ENCODE results near the gene FOSB. TPM values are rescaled to one million over a fixed set of nuclear protein-coding genes. Genes with fewer than 3 reads are reported as not detected.

Gene FOSB
- total and polyA plus RNA-seq, 2 donors from 2014 or later = 0.73 to 0.98 TPM

DNA sequence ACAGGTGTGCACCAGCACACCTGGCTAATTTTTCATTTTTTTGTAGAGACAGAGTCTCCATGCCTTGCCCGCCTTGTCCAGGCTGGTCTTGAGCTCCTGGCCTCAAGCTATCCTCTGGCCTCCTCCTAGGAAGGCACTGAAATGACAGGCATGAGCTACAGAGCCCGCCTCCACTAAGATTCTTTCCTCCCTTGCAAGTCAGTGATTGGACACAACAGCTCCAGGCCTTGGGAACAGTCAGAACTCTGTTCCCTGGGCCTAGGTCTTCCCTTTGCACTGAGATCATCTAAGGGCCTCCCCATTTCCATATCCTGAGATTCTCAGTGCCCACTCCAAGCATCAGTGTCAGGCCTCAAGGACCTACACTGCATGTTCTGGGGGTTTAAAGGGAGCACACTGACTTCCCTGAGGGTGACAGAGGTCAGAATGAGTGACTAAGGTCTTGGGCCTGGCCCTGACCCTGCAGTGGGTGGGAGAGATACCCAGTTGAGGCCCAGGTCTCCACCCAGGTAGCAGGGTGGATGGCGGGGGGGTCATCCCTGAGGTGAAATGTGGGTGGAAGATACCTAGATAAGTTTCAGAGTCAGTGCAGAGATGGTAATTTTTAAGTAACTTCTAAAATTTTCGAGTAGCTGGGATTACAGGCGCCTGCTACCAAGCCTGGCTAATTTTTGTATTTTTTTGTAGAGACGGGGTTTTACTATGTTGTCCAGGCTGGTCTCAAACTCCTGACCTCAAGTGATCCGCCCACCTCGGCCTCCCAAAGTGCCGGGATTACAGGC is 26.7 kb upstream of the FOSB start:
- DNase-seq = peak in 1 of 5 donors; percentile 48
- H3K36me3 ChIP-seq (ENCODE audit: control insufficient read depth in 2 of 3, insufficient read depth in 3 of 3, low read length in 3 of 3) = no peaks in the 10 kb centered on the region
- peaks cover 0 to 10% (median 5%) of the 10 kb centered on the region in 3 donors for H3K4me1 ChIP-seq (ENCODE audit: control insufficient read depth in 2 of 3, insufficient read depth in 2 of 3, low read depth in 1 of 3, low read length in 3 of 3)
- TF ChIP-seq, protein P1, sequence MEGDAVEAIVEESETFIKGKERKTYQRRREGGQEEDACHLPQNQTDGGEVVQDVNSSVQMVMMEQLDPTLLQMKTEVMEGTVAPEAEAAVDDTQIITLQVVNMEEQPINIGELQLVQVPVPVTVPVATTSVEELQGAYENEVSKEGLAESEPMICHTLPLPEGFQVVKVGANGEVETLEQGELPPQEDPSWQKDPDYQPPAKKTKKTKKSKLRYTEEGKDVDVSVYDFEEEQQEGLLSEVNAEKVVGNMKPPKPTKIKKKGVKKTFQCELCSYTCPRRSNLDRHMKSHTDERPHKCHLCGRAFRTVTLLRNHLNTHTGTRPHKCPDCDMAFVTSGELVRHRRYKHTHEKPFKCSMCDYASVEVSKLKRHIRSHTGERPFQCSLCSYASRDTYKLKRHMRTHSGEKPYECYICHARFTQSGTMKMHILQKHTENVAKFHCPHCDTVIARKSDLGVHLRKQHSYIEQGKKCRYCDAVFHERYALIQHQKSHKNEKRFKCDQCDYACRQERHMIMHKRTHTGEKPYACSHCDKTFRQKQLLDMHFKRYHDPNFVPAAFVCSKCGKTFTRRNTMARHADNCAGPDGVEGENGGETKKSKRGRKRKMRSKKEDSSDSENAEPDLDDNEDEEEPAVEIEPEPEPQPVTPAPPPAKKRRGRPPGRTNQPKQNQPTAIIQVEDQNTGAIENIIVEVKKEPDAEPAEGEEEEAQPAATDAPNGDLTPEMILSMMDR (IDR thresholded peaks at IDR 0.05; ENCODE audit: borderline replicate concordance, extremely low read depth, insufficient read depth) = no peak
- no peak overlapping the region for H3K4me3 ChIP-seq (ENCODE audit: low read length in 3 of 3)
- H3K9ac ChIP-seq (ENCODE audit: low read length in 3 of 3) = no peak overlapping the region
- H3K27ac ChIP-seq (ENCODE audit: low read depth in 2 of 2, low read length in 2 of 2) = peak overlapping the region in 1 of 2 donors; percentile 88
- FAIRE-seq = no peak
- H3K27me3 ChIP-seq (ENCODE audit: control insufficient read depth, insufficient read depth, low read length) = no peaks in the 10 kb centered on the region
- intact Hi-C loops (cut with DNase I) = no loop called here
- no peaks in the 10 kb centered on the region for H3K9me3 ChIP-seq (ENCODE audit: control insufficient read depth in 2 of 3, insufficient read depth in 1 of 3, low read length in 3 of 3)

DNA sequence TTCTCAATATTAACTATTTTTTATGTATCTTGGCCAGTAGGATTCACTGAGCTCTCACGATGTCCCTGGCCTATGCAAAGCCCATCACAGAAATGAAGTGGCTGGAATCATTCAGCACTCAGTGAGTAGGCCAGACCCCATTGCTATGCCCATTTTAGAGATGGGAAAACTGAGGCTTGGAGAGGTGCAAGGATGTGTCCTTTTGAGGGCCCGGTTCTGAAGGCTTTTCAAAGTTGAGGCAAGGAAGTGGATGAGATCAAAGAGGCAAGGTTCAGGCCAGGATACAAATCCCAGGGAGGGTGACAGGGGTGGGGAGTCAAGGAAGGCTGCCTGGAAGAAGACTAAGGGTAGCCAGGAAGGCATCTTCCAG is 25.4 kb upstream of the FOSB start:
- H3K36me3 ChIP-seq (ENCODE audit: control insufficient read depth in 2 of 3, insufficient read depth in 3 of 3, low read length in 3 of 3) = no peaks in the 10 kb centered on the region
- H3K9ac ChIP-seq (ENCODE audit: low read length in 3 of 3) = no peak overlapping the region
- DNase-seq (no peak), FAIRE-seq (no peak)
- intact Hi-C loops (cut with DNase I) = no loop called here
- H3K27me3 ChIP-seq (ENCODE audit: control insufficient read depth, insufficient read depth, low read length) = no peaks in the 10 kb centered on the region
- peaks cover 0 to 10% (median 5%) of the 10 kb centered on the region in 3 donors for H3K4me1 ChIP-seq (ENCODE audit: control insufficient read depth in 2 of 3, insufficient read depth in 2 of 3, low read depth in 1 of 3, low read length in 3 of 3)
- TF ChIP-seq, protein P1 (IDR thresholded peaks at IDR 0.05; ENCODE audit: borderline replicate concordance, extremely low read depth, insufficient read depth) = no peak
- no peak overlapping the region for H3K4me3 ChIP-seq (ENCODE audit: low read length in 3 of 3)
- H3K9me3 ChIP-seq (ENCODE audit: control insufficient read depth in 2 of 3, insufficient read depth in 1 of 3, low read length in 3 of 3) = no peaks in the 10 kb centered on the region
- peak overlapping the region in 1 of 2 donors; percentile 93 for H3K27ac ChIP-seq (ENCODE audit: low read depth in 2 of 2, low read length in 2 of 2)

DNA sequence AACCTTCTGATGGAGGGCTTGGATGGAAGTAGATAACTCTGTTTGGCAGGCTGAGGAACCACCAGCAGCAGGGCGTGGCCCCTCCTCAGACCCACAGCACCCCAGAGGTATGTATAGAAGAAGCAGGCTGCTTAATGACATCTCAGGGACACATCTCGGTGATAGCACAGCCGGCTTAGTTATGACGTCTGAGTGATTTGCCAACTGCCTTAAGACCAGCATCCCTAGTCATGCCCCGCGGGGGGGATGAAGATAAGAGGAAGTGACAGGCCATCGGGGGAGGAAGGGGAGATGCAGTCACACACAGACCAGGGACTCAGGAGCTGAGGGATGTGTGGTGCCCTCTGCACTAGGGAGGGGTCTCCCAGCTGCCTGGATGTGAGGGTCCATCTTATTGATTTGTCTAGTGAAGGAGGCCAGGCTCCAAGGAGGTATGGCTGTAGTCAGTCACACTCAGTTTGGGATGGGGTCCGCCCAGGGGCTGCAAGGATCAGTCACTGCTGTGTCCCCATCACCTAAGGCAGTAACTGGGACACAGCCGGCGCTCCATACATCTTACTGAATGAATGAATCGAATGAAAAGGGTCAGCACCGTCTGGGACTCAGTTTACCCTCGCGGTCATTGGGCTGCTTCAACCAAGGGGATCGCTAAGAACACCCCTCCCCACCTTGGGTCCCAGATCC is 24.9 kb upstream of the FOSB start:
- Histone ChIP-seq H3K27me3 (ENCODE audit: control insufficient read depth, insufficient read depth, low read length) (no peaks in the 10 kb centered on the region), H3K9me3 (ENCODE audit: control insufficient read depth in 2 of 3, insufficient read depth in 1 of 3, low read length in 3 of 3) (no peaks in the 10 kb centered on the region), H3K27ac (ENCODE audit: low read depth in 2 of 2, low read length in 2 of 2) (peak overlapping the region; percentile 64 to 93), H3K9ac (ENCODE audit: low read length in 3 of 3) (peak overlapping the region in 2 of 3 donors; percentile 43 to 45), H3K4me1 (ENCODE audit: control insufficient read depth in 2 of 3, insufficient read depth in 2 of 3, low read depth in 1 of 3, low read length in 3 of 3) (peaks cover 0 to 10% (median 5%) of the 10 kb centered on the region in 3 donors), H3K4me3 (ENCODE audit: low read length in 3 of 3) (peak overlapping the region; percentile 40 to 66 (median 52)), H3K36me3 (ENCODE audit: control insufficient read depth in 2 of 3, insufficient read depth in 3 of 3, low read length in 3 of 3) (no peaks in the 10 kb centered on the region)
- intact Hi-C loops (cut with DNase I) = no loop called here
- TF ChIP-seq, protein P1 (IDR thresholded peaks at IDR 0.05; ENCODE audit: borderline replicate concordance, extremely low read depth, insufficient read depth) = no peak
- DNase-seq = peak in 4 of 5 donors; percentile 40 to 77 (median 62)
- no peak for FAIRE-seq

All from kidney (tissue), 14 donors.